Measurements from ENCODE around the gene CAPN7. TPM values are rescaled to one million over a fixed set of nuclear protein-coding genes. Genes with fewer than 3 reads are reported as not detected.
"Not testable (repeated sequence)": the region's sequence is repeated elsewhere in the genome, so short reads cannot be mapped to it uniquely, and the experiment has no call there.

Gene CAPN7
- total RNA-seq, 2 donors from 2014 or later = 33.2 to 33.9 TPM

DNA sequence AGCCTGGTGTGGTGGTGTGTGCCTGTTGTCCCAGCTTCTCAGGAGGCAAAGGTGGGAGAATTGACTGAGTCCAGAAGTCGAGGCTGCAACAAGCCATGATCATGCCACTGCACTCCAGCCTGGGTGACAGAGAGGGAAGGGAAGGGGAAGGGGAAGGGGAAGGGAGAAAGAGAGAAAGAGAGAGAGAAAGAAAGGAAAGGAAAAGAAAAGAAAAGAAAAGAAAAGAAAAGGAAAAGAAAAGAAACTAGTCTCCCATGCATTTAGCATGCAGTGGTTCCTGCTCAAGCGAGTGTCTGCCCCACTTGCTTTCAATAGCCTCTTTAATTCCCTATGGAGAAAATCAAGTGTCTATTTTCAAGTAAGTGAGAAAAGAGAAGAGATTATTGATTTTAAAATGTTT lies 20.6 kb upstream of the CAPN7 start:
- no peak overlapping the region for H3K9ac ChIP-seq (ENCODE audit: low read depth in 2 of 2, low read length in 2 of 2)
- H3K4me3 ChIP-seq = no peak overlapping the region
- no peaks in the 10 kb centered on the region for H3K9me3 ChIP-seq
- no peaks in the 10 kb centered on the region for H3K36me3 ChIP-seq
- TF ChIP-seq, protein P1, sequence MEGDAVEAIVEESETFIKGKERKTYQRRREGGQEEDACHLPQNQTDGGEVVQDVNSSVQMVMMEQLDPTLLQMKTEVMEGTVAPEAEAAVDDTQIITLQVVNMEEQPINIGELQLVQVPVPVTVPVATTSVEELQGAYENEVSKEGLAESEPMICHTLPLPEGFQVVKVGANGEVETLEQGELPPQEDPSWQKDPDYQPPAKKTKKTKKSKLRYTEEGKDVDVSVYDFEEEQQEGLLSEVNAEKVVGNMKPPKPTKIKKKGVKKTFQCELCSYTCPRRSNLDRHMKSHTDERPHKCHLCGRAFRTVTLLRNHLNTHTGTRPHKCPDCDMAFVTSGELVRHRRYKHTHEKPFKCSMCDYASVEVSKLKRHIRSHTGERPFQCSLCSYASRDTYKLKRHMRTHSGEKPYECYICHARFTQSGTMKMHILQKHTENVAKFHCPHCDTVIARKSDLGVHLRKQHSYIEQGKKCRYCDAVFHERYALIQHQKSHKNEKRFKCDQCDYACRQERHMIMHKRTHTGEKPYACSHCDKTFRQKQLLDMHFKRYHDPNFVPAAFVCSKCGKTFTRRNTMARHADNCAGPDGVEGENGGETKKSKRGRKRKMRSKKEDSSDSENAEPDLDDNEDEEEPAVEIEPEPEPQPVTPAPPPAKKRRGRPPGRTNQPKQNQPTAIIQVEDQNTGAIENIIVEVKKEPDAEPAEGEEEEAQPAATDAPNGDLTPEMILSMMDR (IDR thresholded peaks at IDR 0.05) = no peak
- intact Hi-C loops (cut with DNase I) = no loop called here
- no peaks in the 10 kb centered on the region for H3K27me3 ChIP-seq
- H3K4me1 ChIP-seq = no peaks in the 10 kb centered on the region
- no peak for DNase-seq
- no peak overlapping the region for H3K27ac ChIP-seq

DNA sequence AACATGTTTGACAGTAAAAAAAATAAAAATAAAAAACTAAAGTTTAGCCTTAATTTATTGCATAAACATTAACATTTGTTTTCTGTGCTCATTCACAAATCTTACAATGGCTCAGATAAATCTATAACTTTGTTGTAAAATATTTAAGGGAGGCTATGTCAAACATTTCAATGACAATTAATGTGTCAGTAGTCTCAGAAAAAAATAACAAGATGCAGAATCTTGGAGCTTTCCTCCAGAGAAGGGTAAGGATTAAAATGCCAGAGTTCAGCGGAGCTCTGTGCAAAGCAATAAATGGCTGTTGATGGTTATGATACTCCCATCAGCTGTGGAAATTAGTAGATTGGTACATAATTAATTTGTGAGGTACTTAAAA lies 20.0 kb upstream of the CAPN7 start:
- Histone ChIP-seq H3K27ac (no peak overlapping the region), H3K27me3 (no peaks in the 10 kb centered on the region), H3K4me3 (no peak overlapping the region), H3K9me3 (no peaks in the 10 kb centered on the region), H3K4me1 (no peaks in the 10 kb centered on the region), H3K9ac (ENCODE audit: low read depth in 2 of 2, low read length in 2 of 2) (no peak overlapping the region), H3K36me3 (no peaks in the 10 kb centered on the region)
- intact Hi-C loops (cut with DNase I) = no loop called here
- DNase-seq = no peak
- TF ChIP-seq, protein P1 (IDR thresholded peaks at IDR 0.05) = no peak

DNA sequence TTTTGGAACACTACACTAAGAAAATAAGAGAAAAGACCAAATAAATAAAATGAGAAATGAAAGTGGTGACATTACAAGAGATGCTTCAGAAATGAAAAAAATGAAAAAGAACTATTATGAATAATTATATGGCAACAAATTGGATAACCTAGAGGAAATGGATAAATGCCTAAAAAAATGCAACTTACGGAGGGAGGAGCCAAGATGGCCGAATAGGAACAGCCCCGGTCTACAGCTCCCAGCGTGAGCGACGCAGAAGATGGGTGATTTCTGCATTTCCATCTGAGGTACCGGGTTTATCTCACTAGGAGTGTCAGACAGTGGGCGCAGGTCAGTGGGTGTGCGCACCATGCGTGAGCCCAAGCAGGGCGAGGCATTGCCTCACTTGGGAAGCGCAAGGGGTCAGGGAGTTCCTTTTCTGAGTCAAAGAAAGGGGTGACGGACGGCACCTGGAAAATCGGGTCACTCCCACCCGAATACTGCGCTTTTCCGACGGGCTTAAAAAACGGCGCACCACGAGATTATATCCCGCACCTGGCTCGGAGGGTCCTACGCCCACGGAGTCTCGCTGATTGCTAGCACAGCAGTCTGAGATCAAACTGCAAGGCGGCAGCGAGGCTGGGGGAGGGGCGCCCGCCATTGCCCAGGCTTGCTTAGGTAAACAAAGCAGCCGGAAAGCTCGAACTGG lies 19.4 kb upstream of the CAPN7 start:
- intact Hi-C loops (cut with DNase I); H3K36me3 ChIP-seq; H3K9me3 ChIP-seq; H3K4me3 ChIP-seq; H3K9ac ChIP-seq (ENCODE audit: low read depth in 2 of 2, low read length in 2 of 2); H3K27me3 ChIP-seq; DNase-seq; H3K4me1 ChIP-seq; H3K27ac ChIP-seq: not testable (repeated sequence)

DNA sequence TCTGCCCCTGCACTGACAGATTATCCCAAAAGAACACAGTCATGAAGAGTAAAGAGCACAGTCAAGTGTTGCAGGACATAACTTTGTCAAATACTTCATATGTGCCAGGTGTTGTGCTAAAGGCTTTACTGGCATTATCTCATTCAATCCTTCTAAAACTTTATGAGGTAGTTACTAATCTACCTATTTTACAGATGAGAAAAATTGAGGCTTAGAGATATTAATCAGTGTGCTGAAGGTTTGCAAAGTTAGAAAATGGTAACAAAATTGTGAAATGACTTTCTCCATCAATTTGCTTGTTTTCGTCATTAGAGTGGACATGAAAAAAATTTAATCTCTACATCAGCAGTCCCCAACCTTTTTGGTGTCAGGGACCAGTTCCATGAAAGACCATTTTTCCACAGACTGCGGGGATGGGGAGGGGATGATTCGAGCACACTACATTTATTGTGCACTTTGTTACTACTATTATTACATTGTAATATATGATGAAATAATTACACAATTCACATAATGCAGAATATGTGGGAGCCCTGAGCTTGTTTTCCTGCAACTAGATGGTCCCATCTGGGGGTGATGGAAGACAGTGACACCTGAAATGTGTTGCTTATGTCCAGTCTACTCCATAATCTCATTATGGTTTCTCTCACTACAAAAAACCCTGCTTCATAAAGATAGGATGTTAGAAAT lies 8.6 kb upstream of the CAPN7 start:
- H3K36me3 ChIP-seq = no peaks in the 10 kb centered on the region
- no peak overlapping the region for H3K27ac ChIP-seq
- TF ChIP-seq, protein P1 (IDR thresholded peaks at IDR 0.05) = no peak
- no peak overlapping the region for H3K4me3 ChIP-seq
- H3K27me3 ChIP-seq = no peaks in the 10 kb centered on the region
- intact Hi-C loops (cut with DNase I) = no loop called here
- no peak overlapping the region for H3K9ac ChIP-seq (ENCODE audit: low read depth in 2 of 2, low read length in 2 of 2)
- no peaks in the 10 kb centered on the region for H3K9me3 ChIP-seq
- no peaks in the 10 kb centered on the region for H3K4me1 ChIP-seq
- DNase-seq = no peak

DNA sequence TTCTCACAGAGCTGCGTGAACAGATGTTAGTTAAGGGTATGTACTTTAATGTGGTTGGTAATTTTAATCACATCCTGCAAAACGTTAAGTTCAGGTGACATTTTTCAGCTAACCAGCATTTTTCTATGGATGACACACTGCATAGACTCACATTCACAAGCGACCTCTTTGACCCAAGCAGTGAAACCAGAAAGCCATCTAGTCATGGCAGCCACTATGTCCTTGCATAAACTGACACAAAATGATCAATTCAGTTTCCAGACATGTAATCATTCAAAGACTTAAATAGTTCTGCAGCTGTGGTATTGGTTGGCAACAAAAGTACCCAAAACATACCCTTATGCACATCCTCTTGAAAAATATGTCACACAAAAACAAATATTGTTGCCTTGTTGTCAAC lies 7.4 kb upstream of the CAPN7 start:
- H3K27ac ChIP-seq = no peak overlapping the region
- TF ChIP-seq, protein P1 (IDR thresholded peaks at IDR 0.05) = no peak
- H3K9ac ChIP-seq (ENCODE audit: low read depth in 2 of 2, low read length in 2 of 2) = no peak overlapping the region
- no peaks in the 10 kb centered on the region for H3K9me3 ChIP-seq
- no peaks in the 10 kb centered on the region for H3K4me1 ChIP-seq
- H3K4me3 ChIP-seq = no peak overlapping the region
- intact Hi-C loops (cut with DNase I) = no loop called here
- no peak for DNase-seq
- H3K27me3 ChIP-seq = no peaks in the 10 kb centered on the region
- H3K36me3 ChIP-seq = no peaks in the 10 kb centered on the region

DNA sequence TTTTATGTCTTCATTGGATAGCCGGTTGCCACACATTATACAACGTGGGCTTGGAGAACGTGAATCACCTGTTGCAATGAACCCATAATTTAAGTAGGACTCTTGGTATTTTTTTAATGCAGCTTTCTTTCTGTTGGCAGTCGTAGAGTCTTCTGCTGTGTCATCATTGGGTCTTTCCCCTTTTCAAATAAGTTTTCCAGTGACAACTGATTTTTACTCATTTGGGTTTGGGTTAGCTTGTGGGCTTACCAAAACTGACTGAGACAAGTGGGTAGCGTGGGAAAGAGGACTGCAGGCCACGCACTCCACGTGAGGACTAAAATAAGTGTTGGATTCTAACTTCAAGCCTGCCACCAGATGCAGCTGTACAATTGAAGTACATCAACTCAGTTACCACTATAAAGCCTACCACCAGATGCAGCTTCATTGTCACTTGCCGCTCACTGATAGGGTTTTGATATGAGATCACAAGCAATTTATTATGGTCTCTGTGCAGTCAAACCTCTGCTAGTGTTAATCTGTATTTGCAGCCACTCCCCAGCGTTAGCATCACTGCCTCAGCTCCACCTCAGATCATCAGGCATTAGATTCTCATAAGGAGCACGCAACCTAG lies 6.4 kb upstream of the CAPN7 start:
- Histone ChIP-seq H3K27ac (no peak overlapping the region), H3K9me3 (no peaks in the 10 kb centered on the region), H3K4me1 (no peaks in the 10 kb centered on the region), H3K9ac (ENCODE audit: low read depth in 2 of 2, low read length in 2 of 2) (no peak overlapping the region), H3K27me3 (no peaks in the 10 kb centered on the region), H3K36me3 (no peaks in the 10 kb centered on the region), H3K4me3 (no peak overlapping the region)
- DNase-seq = no peak
- TF ChIP-seq, protein P1 (IDR thresholded peaks at IDR 0.05) = no peak
- intact Hi-C loops (cut with DNase I) = loop anchor here (5.0 kb wide), 2 partner anchors 82 to 208 kb away; no protein-coding TSS in a partner anchor

All from colonic mucosa (tissue), 4 donors.